GM19351 (cell line): ENCODE measurements around the gene WDR38.

Experiments
- ATAC-seq: cut with Tn5 transposase; IDR thresholded peaks from one replicate; pipeline ENCODE4 v1.9.1; 2021; ENCODE audit warnings: mild to moderate bottlenecking, moderate library complexity; ENCODE audit not compliant: unreplicated experiment

Gene WDR38

DNA sequence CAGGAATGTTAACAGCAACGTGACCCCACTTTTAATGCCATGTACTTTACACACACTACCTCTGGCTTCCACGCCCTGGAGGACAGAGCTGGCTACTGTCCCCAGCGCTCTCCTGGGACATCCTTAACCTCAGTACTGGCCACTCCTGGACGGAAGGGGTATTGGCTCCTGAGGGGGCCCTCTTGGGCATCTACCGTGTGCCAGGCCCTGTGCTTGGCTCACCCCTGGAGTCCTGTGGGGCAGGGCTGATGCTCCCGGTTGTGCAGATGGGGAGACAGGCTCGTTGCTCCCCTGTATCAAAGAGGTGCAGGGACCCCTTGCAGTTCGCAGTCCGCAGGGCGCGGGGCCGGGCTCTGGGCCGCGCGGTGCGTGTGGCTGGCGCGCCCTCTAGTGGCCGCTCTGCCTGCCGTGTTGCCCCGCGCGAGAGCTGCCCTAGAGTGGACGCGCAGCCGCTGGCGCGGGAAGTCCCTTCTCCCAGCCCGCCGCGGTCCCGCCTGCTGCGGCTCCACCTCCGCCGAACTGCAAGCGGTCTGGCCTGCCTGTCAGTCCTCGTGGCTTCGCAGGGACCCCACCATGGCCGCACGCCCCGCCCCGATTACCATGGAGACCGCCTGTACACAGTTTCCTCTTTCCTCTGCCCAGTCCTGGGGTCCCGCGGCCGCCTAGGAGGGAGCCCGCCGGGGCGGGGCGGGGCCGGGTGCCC lies at the start of gene WDR38:
TSS of gene WDR38 (plus strand) at position 632 of the 703 bp plus-strand sequence. CDS start 72 bp downstream, outside the sequence.
- peak; percentile 74 for ATAC-seq

- no peak for ATAC-seq
These were observed 49.3 kb upstream of the WDR38 start for GRCh38 chr9:124803911-124804310.

- ATAC-seq, result no peak
These were observed 48.1 kb upstream of the WDR38 start for GRCh38 chr9:124805186-124805585.

- ATAC-seq, result no peak
These were observed 44.9 kb upstream of the WDR38 start for GRCh38 chr9:124808246-124808956.

GRCh38 chr9:124809211-124809610 lies 44.0 kb upstream of the WDR38 start:
- no peak for ATAC-seq

DNA sequence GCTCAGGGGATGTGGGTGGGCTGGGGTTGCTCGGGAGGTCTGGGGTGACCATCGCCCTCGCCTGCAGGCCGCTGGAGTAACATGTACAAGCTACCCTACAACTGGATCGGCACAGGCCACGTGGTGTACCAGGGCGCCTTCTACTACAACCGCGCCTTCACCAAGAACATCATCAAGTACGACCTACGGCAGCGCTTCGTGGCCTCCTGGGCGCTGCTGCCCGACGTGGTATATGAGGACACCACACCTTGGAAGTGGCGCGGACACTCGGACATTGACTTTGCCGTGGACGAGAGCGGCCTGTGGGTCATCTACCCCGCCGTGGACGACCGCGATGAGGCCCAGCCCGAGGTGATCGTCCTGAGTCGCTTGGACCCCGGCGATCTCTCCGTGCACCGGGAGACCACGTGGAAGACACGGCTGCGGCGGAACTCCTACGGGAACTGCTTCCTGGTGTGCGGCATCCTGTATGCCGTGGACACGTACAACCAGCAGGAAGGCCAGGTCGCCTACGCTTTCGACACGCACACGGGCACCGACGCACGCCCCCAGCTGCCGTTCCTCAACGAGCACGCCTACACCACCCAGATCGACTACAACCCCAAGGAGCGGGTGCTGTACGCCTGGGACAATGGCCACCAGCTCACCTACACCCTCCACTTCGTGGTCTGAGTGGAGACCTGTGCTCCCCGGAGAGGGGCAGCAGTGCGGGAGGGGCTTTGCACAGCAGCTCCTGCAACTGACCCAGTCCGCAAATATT lies 43.3 kb upstream of the WDR38 start:
- no peak for ATAC-seq

DNA sequence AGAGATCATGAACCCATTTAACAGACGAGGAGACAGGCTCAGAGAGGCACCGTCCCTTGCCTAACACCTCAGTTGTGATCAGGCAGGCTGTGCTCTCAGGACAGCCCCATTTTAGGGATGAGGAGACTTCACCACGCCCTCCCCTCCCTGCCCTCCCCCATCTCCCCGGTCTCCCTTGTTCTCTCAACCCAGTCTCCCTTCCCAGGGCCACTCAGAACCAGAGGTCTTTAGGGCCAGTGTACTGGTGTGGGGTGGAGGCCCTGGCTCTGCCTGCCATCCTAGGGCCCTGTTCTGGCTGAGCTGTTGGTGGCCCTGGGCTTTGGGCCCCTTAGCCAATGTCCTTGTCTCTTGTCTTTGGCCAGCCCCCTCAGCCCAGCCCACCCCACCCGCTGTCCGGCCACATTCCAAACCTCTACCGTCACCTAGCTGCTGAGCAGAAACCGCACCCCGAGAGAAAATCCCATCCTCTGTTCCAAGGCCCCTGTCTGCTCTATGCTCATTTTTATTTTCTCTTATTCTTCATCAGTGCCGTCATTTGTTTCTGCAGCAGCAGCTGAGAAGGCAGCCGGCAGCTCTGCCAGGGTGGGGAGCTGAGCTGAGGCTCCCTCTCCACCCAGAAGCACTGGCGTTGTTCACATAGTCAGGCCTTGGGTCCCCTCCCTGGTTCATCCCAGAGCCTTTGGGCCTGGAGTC lies 42.5 kb upstream of the WDR38 start:
- no peak for ATAC-seq

DNA sequence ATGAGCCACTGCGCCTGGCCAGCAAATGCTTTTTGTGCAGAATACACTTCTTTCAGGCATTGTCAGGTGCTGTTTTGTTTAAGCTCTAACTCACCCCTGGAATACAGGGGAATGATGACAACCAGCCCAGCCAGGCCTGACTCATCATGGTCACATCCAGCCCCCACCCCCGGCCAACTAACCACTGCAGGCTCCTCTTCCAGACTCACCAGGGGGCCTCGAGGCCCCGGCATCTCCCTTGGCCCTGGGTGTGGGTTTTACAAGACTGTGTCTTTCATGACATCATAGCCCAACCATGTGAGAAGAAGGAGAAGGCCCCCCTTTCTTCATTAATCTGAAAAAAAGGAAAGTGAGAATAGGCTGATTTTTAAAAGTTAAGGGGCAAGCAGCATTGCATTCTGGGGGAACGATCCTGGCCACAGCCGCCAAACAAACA lies 40.8 kb upstream of the WDR38 start:
- ATAC-seq, result no peak

- no peak for ATAC-seq
These were observed 40.2 kb upstream of the WDR38 start for GRCh38 chr9:124813041-124813440.

GRCh38 chr9:124813501-124814163 lies 39.6 kb upstream of the WDR38 start:
- no peak for ATAC-seq

DNA sequence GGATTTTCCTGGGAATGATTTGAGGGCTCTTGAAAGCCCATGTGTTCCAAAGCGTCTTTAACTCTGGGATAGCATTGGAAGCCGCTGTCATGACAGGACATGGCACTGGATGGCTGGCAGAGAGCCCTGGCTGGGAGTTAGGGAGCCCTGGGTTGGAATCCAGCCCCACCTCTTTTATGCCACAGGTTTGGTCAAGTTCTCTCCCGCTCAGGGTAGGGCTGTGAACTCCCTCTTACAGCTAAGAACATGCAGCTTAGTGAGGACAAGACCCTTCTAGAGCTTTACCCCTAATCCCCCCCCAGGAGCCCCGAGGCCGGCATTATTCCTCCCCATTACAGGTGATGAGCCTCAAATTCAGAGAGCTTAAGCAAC lies 39.1 kb upstream of the WDR38 start:
- no peak for ATAC-seq

DNA sequence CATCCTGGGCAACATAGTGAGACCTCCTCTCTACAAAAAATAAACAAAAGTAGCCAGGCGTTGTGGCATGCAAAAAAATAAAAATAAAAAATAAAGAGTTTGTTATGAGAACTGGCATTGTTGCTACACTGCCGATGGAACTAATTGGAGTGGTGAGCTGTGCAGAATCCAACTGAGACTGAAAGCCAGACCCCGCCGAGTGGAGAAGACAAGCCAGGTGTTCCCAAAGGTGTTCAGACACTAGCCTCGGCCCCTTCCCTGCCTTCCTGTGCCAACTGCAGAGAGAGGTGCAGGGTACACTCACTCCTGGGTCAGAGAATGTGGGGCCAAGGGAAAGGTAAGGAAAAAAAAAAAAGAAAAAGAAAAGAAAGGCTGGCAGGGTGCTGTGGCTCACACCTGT lies 37.7 kb upstream of the WDR38 start:
- no peak for ATAC-seq

- ATAC-seq, result no peak
These were observed 34.6 kb upstream of the WDR38 start for GRCh38 chr9:124818431-124819281.

- no peak for ATAC-seq
These were observed 32.3 kb upstream of the WDR38 start for GRCh38 chr9:124820698-124821623.

DNA sequence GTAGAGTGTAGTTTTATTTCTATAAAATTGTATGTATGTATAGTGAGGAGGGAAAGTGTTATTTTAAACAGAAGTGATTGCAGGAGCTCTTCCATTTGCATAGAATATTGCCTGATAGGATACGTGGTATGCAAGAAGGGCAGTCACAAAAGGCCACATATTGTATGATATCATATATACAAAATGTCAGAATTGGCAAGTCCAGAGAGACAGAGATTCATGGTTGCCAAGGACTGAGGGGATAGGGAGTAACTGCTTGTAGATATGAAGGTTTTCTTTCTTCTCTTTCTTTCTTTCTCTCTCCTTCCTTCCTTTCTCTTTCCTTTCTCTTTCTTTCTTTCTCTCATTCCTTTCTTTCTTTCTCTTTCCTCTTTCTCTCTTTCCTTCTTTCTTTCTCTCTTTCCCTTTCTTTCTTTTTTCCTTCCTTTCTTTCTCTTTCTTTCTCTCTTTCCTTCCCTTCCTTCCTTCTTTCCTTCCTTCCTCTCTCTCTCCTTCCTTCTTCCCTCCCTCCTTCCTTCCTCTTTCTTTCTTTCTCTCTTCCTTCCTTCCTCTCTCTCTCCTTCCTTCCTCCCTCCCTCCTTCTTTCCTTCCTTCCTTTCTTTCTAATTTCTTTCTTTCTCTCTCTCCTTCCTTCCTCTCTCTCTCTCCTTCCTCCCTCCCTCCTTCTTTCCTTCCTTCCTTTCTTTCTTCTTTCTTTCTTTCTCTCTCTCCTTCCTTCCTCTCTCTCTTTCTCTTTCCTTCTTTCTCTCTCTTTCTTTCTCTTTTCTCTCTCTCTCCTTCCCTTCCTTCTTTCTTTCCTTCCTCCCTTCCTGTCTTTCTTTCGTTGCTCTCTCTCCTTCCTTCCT lies 24.5 kb upstream of the WDR38 start:
- no peak for ATAC-seq

- no peak for ATAC-seq
These were observed 24.0 kb upstream of the WDR38 start for GRCh38 chr9:124829334-124829669.

DNA sequence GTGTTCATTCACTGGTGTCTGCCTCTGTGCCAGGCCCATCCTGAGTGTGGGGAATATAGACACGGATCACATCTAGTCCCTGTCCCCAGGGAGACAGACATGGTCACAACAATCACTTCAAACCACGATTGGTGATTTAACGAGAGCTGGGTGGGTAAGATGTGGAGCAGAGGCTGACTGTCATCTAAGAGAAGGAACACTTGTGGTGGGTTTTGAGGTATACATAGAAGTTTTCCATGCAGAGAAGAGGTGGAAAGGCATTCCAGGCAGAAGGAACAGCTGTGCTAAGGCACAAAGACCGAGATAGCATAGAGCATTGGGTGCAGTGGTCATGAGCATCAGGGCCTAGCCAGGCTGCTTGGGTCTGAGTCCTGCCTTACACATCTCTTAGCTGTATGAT lies 22.7 kb upstream of the WDR38 start:
- no peak for ATAC-seq
